HUES64 (cell line): ENCODE measurements around the gene PHKG1. TPM values are rescaled to one million over a fixed set of nuclear protein-coding genes. Genes with fewer than 3 reads are reported as not detected.
"Not testable (repeated sequence)": the region's sequence is repeated elsewhere in the genome, so short reads cannot be mapped to it uniquely, and the experiment has no call there.

Experiments
- H3K27ac ChIP-seq: 2 replicates; pipeline ENCODE4 v1.7.0; 2013; ENCODE audit warnings: low read depth, low read length, inconsistent platforms
- H3K27me3 ChIP-seq: 2 replicates; pipeline ENCODE4 v1.6.1; 2013; ENCODE audit warnings: mild to moderate bottlenecking, low read length; ENCODE audit not compliant: insufficient read depth
- H3K36me3 ChIP-seq: 2 replicates; pipeline ENCODE4 v1.6.1; 2013; ENCODE audit warnings: mild to moderate bottlenecking, low read length; ENCODE audit not compliant: insufficient read depth
- H3K4me1 ChIP-seq: 2 replicates; pipeline ENCODE4 v1.6.1; 2013; ENCODE audit warnings: mild to moderate bottlenecking, low read length, moderate library complexity; ENCODE audit not compliant: insufficient read depth
- H3K4me3 ChIP-seq: 2 replicates; pipeline ENCODE4 v1.5.1; 2013; ENCODE audit warnings: mild to moderate bottlenecking, low read length, moderate library complexity
- H3K9ac ChIP-seq: 2 replicates; pipeline ENCODE4 v1.6.1; 2013; ENCODE audit warnings: mild to moderate bottlenecking, low read depth, low read length
- H3K9me3 ChIP-seq: 2 replicates; pipeline ENCODE4 v1.6.1; 2013; ENCODE audit warnings: low read depth, low read length; ENCODE audit not compliant: insufficient read depth
- WGBS: fragments of 150-250, 120-280 bp; methylation state at CpG from one replicate; pipeline ENCODE4 v1.1.7; 2013; ENCODE audit warnings: missing lambda C conversion rate; 5-methylcytosine and 5-hydroxymethylcytosine counted together
- polyA plus RNA-seq, 2 experiments: library from polyadenylated mRNA; stranded (reverse); fragments of 50-300 nt; gene quantifications; one replicate each; pipeline ENCODE4 v1.2.3, GENCODE V29; 2013

The PHKG1 gene
- 0.35 TPM for polyA plus RNA-seq (2013, experiment 1 of 2)
- not detected for polyA plus RNA-seq (2013, experiment 2 of 2)

- no peaks in the 10 kb centered on the region for H3K4me1 ChIP-seq
- H3K27me3 ChIP-seq = no peaks in the 10 kb centered on the region
- H3K9ac ChIP-seq = no peak within 1 kb of the TSS
- H3K27ac ChIP-seq = no peak within 1 kb of the TSS
- H3K9me3 ChIP-seq = no peaks in the 10 kb centered on the region
- WGBS = 88% methylated on average over 19 of the region's 19 CpGs
- no peaks in the 10 kb centered on the region for H3K36me3 ChIP-seq
- H3K4me3 ChIP-seq = no peak within 1 kb of the TSS
These were observed at the start of gene PHKG1 for GRCh38 chr7:56092789-56093531. Gene PHKG1, minus strand, starts transcription at chr7:56092952. Its CDS starts 4,011 bp downstream, at chr7:56088941.

- H3K9ac ChIP-seq, H3K36me3 ChIP-seq, H3K27me3 ChIP-seq, H3K27ac ChIP-seq, H3K4me3 ChIP-seq, H3K4me1 ChIP-seq: not testable (repeated sequence)
- peaks cover 75% of the 10 kb centered on the region for H3K9me3 ChIP-seq
- WGBS = 85% methylated on average over 1 of the region's 2 CpGs
These were observed 38.3 kb upstream of the PHKG1 start for GRCh38 chr7:56131062-56131461.

GRCh38 chr7:56127241-56127975 is 34.7 kb upstream of the PHKG1 start:
- no peaks in the 10 kb centered on the region for H3K36me3 ChIP-seq
- H3K27ac ChIP-seq = no peak overlapping the region
- H3K27me3 ChIP-seq = no peaks in the 10 kb centered on the region
- H3K9me3 ChIP-seq = peaks cover 78% of the 10 kb centered on the region
- H3K9ac ChIP-seq = no peak overlapping the region
- H3K4me1 ChIP-seq = no peaks in the 10 kb centered on the region
- H3K4me3 ChIP-seq = no peak overlapping the region
- 80% methylated on average over 6 of the region's 7 CpGs for WGBS

GRCh38 chr7:56125831-56126230 is 33.1 kb upstream of the PHKG1 start:
- Histone ChIP-seq H3K36me3 (no peaks in the 10 kb centered on the region), H3K9ac (no peak overlapping the region), H3K27ac (no peak overlapping the region), H3K4me3 (no peak overlapping the region), H3K9me3 (peaks cover 77% of the 10 kb centered on the region), H3K4me1 (no peaks in the 10 kb centered on the region), H3K27me3 (no peaks in the 10 kb centered on the region)
- 62% methylated on average over 8 of the region's 8 CpGs for WGBS

GRCh38 chr7:56124981-56125380 is 32.2 kb upstream of the PHKG1 start:
- no peaks in the 10 kb centered on the region for H3K36me3 ChIP-seq
- no peaks in the 10 kb centered on the region for H3K27me3 ChIP-seq
- WGBS = 58% methylated on average over 6 of the region's 6 CpGs
- no peaks in the 10 kb centered on the region for H3K4me1 ChIP-seq
- H3K9ac ChIP-seq = no peak overlapping the region
- no peak overlapping the region for H3K27ac ChIP-seq
- no peak overlapping the region for H3K4me3 ChIP-seq
- H3K9me3 ChIP-seq = peaks cover 77% of the 10 kb centered on the region

DNA sequence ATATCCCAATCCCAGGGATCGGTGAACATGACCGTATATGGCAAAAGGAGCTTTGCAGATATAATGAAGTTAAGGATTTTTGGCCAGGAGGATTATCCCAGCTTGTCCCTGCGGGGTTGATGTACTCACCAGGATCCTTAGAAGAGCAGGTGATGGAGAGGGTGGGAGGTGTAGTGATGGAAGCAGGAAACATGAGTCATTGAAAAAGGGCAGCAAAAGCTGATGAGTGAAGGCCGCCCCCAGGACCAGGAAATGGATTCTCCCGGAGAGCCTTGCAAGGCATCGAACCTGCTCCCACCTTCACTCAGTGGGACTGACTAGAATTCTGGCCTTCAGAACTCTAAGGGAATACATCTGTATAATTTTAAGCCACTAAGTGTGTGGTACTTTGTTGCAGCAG is 28.7 kb upstream of the PHKG1 start:
- Histone ChIP-seq H3K4me3 (no peak overlapping the region), H3K9ac (no peak overlapping the region), H3K27me3 (no peaks in the 10 kb centered on the region), H3K27ac (no peak overlapping the region), H3K9me3 (peaks cover 81% of the 10 kb centered on the region), H3K4me1 (no peaks in the 10 kb centered on the region), H3K36me3 (no peaks in the 10 kb centered on the region)
- WGBS = 85% methylated on average over 6 of the region's 6 CpGs

- Histone ChIP-seq H3K9me3 (peaks cover 68% of the 10 kb centered on the region), H3K27ac (no peak within 1 kb of the TSS), H3K9ac (no peak within 1 kb of the TSS), H3K4me1 (no peaks in the 10 kb centered on the region), H3K27me3 (no peaks in the 10 kb centered on the region), H3K4me3 (no peak within 1 kb of the TSS), H3K36me3 (no peaks in the 10 kb centered on the region)
- 94% methylated on average over 65 of the region's 65 CpGs for WGBS
These were observed 23.2 kb upstream of the PHKG1 start, which contains the start of gene NUPR2 for GRCh38 chr7:56115852-56116538. Gene NUPR2, minus strand, starts transcription at chr7:56116417. Its CDS starts 103 bp downstream, at chr7:56116314.

GRCh38 chr7:56112244-56112643 is 19.5 kb upstream of the PHKG1 start:
- H3K36me3 ChIP-seq, H3K27me3 ChIP-seq, H3K4me3 ChIP-seq, H3K27ac ChIP-seq, H3K9ac ChIP-seq, H3K4me1 ChIP-seq: not testable (repeated sequence)
- H3K9me3 ChIP-seq = peaks cover 46% of the 10 kb centered on the region
- WGBS = 94% methylated on average over 3 of the region's 3 CpGs

DNA sequence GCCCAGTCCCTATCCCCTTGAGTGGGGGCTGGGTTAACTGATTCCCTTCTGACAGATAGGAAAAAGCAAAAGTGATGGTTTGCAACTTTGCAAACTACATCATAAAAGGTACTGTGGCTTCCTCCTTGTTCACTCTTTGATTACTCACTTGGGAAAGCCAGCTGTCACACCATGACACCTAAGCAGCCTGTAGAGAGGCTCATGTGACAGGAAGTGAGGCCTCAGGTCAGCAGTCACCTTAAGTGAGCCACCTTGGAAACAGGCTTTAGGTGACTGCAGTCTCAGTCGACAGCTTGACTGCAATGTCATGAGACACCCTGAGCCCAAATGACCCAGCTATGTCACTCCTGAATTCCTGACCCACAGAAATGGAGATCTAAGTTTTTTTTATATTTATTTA is 17.9 kb upstream of the PHKG1 start:
- Histone ChIP-seq H3K9ac (no peak overlapping the region), H3K27ac (no peak overlapping the region), H3K36me3 (no peaks in the 10 kb centered on the region), H3K4me3 (no peak overlapping the region), H3K27me3 (no peaks in the 10 kb centered on the region), H3K4me1 (no peaks in the 10 kb centered on the region), H3K9me3 (peaks cover 40% of the 10 kb centered on the region)
- WGBS = 77% methylated on average over 1 of the region's 1 CpG

DNA sequence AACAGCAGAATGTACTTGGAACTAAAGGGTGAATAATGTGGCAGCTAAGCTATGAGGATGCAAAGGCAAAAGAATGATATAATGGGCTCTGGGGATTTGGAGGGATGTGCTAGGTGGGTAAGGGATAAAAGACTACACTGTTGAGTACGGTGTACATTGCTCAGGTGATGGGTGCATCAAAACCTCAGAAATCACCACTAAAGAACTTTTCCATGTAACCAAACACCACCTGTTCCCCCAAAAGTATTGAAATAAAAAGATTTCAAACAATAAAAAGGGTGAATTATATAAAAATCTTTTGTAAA is 15.2 kb upstream of the PHKG1 start:
- peaks cover 12% of the 10 kb centered on the region for H3K36me3 ChIP-seq
- no peak overlapping the region for H3K4me3 ChIP-seq
- no peak overlapping the region for H3K9ac ChIP-seq
- peaks cover 18% of the 10 kb centered on the region for H3K9me3 ChIP-seq
- no CpG with 5 or more reads among the region's 1 CpG for WGBS
- H3K4me1 ChIP-seq = no peaks in the 10 kb centered on the region
- H3K27ac ChIP-seq = no peak overlapping the region
- no peaks in the 10 kb centered on the region for H3K27me3 ChIP-seq
